ENCODE results near the gene GALNT2.

GRCh38 chr1:230327892-230328284 lies 260.9 kb downstream of the GALNT2 start:
- no peak for TF ChIP-seq POLR2A (IDR thresholded peaks at IDR 0.05)
- no peak for TF ChIP-seq CTCF (IDR thresholded peaks at IDR 0.05)
